HG03066 (cell line): ENCODE measurements around the gene RFX2.
"Not testable (repeated sequence)": the region's sequence is repeated elsewhere in the genome, so short reads cannot be mapped to it uniquely, and the experiment has no call there.

ENCODE experiments used
- ATAC-seq: cut with Tn5 transposase; IDR thresholded peaks from one replicate; pipeline ENCODE4 v1.9.1; 2021; ENCODE audit warnings: low read depth; ENCODE audit not compliant: unreplicated experiment

Gene RFX2

GRCh38 chr19:6110360-6110977, at the start of gene RFX2:
RFX2 (minus strand) TSS chr19:6110500; CDS start chr19:6047496, 63,004 bp downstream.
- ATAC-seq, result peak; percentile 93

GRCh38 chr19:6156033-6156432, 45.7 kb upstream of the RFX2 start:
- ATAC-seq, result no peak

GRCh38 chr19:6150289-6150688, 40.0 kb upstream of the RFX2 start:
- ATAC-seq, result no peak

- no peak for ATAC-seq
Observed at GRCh38 chr19:6141217-6141616, 30.9 kb upstream of the RFX2 start.

GRCh38 chr19:6138511-6138910, 28.2 kb upstream of the RFX2 start:
- no peak for ATAC-seq

GRCh38 chr19:6138066-6138465, 27.8 kb upstream of the RFX2 start:
- no peak for ATAC-seq

- ATAC-seq, result no peak
Observed at GRCh38 chr19:6133231-6133630, 22.9 kb upstream of the RFX2 start.

- ATAC-seq, result no peak
Observed at GRCh38 chr19:6132482-6132881, 22.2 kb upstream of the RFX2 start.

- ATAC-seq, result no peak
Observed at GRCh38 chr19:6127716-6128335, 17.5 kb upstream of the RFX2 start.

GRCh38 chr19:6126335-6126974, 16.2 kb upstream of the RFX2 start:
- ATAC-seq, result no peak

- ATAC-seq, result no peak
Observed at GRCh38 chr19:6125571-6125989, 15.3 kb upstream of the RFX2 start.

GRCh38 chr19:6119031-6119430, 8.7 kb upstream of the RFX2 start:
- ATAC-seq, result no peak

GRCh38 chr19:6118043-6118442, 7.7 kb upstream of the RFX2 start:
- ATAC-seq, result no peak

- ATAC-seq, result no peak
Observed at GRCh38 chr19:6117534-6117933, 7.2 kb upstream of the RFX2 start.

- ATAC-seq, result no peak
Observed at GRCh38 chr19:6116749-6117430, 6.6 kb upstream of the RFX2 start.

GRCh38 chr19:6115992-6116391, 5.7 kb upstream of the RFX2 start:
- ATAC-seq, result no peak

- ATAC-seq, result no peak
Observed at GRCh38 chr19:6113616-6114188, 3.4 kb upstream of the RFX2 start.

- ATAC-seq, result peak; percentile 12
Observed at GRCh38 chr19:6109947-6110346, 353 bp downstream of the RFX2 start.

- no peak for ATAC-seq
Observed at GRCh38 chr19:6108721-6109633, 1.3 kb downstream of the RFX2 start.

- not testable (repeated sequence) for ATAC-seq
Observed at GRCh38 chr19:6106643-6107294, 3.5 kb downstream of the RFX2 start.
